IPS-15b (cell line): ENCODE measurements around the gene EIF2B4.
"Not testable (repeated sequence)": the region's sequence is repeated elsewhere in the genome, so short reads cannot be mapped to it uniquely, and the experiment has no call there.

Experiments
- H3K27me3 ChIP-seq: one replicate; pipeline ENCODE4 v1.6.1; 2013; ENCODE audit warnings: low read length; ENCODE audit not compliant: control insufficient read depth, insufficient read depth
- H3K36me3 ChIP-seq: one replicate; pipeline ENCODE4 v1.6.1; 2013; ENCODE audit warnings: low read length; ENCODE audit not compliant: control insufficient read depth, insufficient read depth
- H3K4me1 ChIP-seq: one replicate; pipeline ENCODE4 v1.6.1; 2013; ENCODE audit warnings: mild to moderate bottlenecking, low read length; ENCODE audit not compliant: control insufficient read depth, insufficient read depth
- H3K4me3 ChIP-seq: one replicate; pipeline ENCODE4 v1.5.1; 2013; ENCODE audit warnings: low read depth, low read length
- H3K9ac ChIP-seq: one replicate; pipeline ENCODE4 v1.6.1; 2013; ENCODE audit warnings: low read depth, mild to moderate bottlenecking, low read length
- H3K9me3 ChIP-seq: one replicate; pipeline ENCODE4 v1.6.1; 2013; ENCODE audit warnings: mild to moderate bottlenecking, low read length; ENCODE audit not compliant: control insufficient read depth, insufficient read depth

EIF2B4 gene

DNA sequence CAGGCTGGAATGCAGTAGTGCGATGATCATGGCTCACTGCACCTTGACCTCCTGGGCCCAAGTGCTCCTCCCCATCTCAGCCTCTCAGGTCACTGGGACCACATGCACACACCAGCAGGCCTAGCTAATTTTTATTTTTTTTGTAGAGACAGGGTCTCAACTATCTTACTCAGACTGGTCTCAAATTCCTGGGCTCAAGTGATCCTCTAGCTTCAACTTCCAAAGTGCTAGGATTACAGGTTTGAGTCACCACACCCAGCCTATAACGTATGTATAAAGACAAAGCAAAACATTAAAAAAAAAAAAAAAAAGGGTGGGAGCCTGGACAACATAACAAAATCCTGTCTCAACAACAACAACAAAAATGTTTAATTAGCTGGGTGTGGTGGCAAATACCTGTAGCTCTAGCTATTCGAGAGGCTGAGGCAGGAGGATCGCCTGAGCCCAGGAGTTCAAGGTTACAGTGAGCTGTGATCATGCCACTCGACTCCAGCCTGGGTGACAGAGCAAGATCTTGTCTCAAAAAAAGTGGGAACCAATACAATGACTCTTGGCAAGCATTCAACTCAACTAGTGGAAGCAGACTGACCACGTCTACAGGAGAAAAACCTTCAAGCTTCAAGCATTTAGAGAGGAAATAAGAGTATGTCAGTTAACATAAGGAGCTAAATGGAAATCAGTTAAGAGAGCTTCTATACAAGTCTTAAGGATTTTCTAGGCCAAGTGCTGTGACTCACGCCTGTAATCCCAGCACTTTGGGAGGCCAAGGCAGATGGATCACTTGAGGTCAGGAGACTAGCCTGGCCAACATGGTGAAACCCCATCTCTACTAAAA is 16.2 kb downstream of the EIF2B4 start:
- Histone ChIP-seq H3K36me3 (no peaks in the 10 kb centered on the region), H3K4me1 (peaks cover 5% of the 10 kb centered on the region), H3K4me3 (no peak overlapping the region), H3K9ac (no peak overlapping the region), H3K27me3 (no peaks in the 10 kb centered on the region), H3K9me3 (no peaks in the 10 kb centered on the region)

- not testable (repeated sequence) for H3K4me1 ChIP-seq, H3K4me3 ChIP-seq, H3K9ac ChIP-seq, H3K9me3 ChIP-seq, H3K27me3 ChIP-seq, H3K36me3 ChIP-seq
These were observed 16.8 kb downstream of the EIF2B4 start for GRCh38 chr2:27353386-27353761.

GRCh38 chr2:27351802-27352598 is 18.1 kb downstream of the EIF2B4 start:
- H3K36me3 ChIP-seq: no peaks in the 10 kb centered on the region

GRCh38 chr2:27350106-27350693 is 19.9 kb downstream of the EIF2B4 start:
- Histone ChIP-seq H3K4me3 (no peak overlapping the region), H3K9me3 (no peaks in the 10 kb centered on the region), H3K36me3 (no peaks in the 10 kb centered on the region), H3K9ac (no peak overlapping the region), H3K4me1 (peaks cover 5% of the 10 kb centered on the region), H3K27me3 (no peaks in the 10 kb centered on the region)

More at GRCh38 chr2:27351802-27352598, 18.1 kb downstream of the EIF2B4 start:
- H3K4me1 ChIP-seq: peaks cover 5% of the 10 kb centered on the region
- H3K4me3 ChIP-seq: no peak overlapping the region
- H3K27me3 ChIP-seq: no peaks in the 10 kb centered on the region
- H3K9ac ChIP-seq: no peak overlapping the region
- no peaks in the 10 kb centered on the region for H3K9me3 ChIP-seq

DNA sequence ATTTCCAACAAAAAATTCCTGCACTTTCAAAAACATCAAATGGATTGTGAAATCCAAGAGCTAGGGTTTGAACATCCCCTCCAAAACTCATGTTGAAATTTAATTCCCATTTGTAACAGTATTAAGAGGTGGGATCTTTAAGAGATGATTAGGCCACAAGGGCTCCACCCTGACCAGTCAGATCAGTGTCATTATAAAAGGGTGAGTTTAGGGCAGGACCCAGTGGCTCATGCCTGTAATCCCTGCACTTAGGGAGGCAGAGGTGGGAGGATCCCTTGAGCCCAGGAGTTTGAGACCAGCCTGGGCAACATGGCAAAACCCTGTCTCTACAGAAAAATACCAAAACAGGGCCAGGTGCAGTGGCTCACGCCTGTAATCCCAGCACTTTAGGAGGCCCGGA is 22.5 kb downstream of the EIF2B4 start:
- Histone ChIP-seq H3K9ac (no peak overlapping the region), H3K27me3 (no peaks in the 10 kb centered on the region), H3K4me1 (peaks cover 1% of the 10 kb centered on the region), H3K4me3 (no peak overlapping the region), H3K36me3 (peaks cover 3% of the 10 kb centered on the region), H3K9me3 (no peaks in the 10 kb centered on the region)

DNA sequence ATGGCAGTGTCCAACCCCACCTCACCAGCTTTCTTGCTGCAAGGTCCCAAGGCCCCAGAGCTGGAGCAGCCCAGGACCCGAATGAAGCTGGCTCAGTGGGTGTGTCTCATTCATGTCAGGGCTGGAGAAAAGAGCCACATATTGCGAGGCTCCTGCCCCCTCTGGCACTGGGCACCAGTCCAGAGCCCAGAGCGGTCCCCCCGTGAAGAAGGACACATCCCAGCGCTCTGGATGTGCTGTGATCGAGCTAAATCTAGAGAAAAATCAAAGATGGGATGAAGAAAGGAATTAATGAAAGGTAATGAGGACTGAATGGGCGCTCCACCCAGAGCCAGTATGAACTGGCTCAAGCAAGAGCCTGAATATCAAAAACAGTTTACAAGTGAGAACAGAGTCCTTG is 34.0 kb downstream of the EIF2B4 start:
- H3K36me3 ChIP-seq: peaks cover 50% of the 10 kb centered on the region
- no peak overlapping the region for H3K9ac ChIP-seq

DNA sequence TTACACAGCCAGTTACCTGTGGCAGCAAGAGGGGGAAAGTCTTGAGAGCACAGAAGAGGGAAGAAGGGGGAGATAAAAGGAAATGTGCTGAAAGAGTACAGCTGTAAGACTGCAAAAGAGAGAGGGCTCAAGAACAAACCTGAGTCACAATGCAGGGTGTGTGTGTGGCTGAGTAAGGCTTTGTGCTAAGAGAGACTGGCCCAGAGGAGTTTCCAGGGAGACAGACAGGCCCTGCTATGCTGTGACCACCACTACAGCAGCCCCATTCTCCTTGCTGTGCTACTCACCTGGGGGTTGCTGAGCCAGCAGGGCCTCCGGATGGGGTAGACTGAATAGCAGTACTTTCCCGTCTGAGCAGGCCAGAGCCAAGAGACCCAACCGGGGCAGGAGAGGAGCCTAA is 34.8 kb downstream of the EIF2B4 start:
- Histone ChIP-seq H3K9me3 (no peaks in the 10 kb centered on the region), H3K36me3 (peaks cover 50% of the 10 kb centered on the region), H3K4me1 (no peaks in the 10 kb centered on the region), H3K27me3 (no peaks in the 10 kb centered on the region), H3K9ac (no peak overlapping the region), H3K4me3 (no peak overlapping the region)

More for the DNA sequence above, 34.0 kb downstream of the EIF2B4 start:
- Histone ChIP-seq H3K9me3 (no peaks in the 10 kb centered on the region), H3K4me1 (no peaks in the 10 kb centered on the region), H3K27me3 (no peaks in the 10 kb centered on the region), H3K4me3 (no peak overlapping the region)

GRCh38 chr2:27324720-27325119 is 45.4 kb downstream of the EIF2B4 start:
- no peak overlapping the region for H3K4me3 ChIP-seq
- peaks cover 32% of the 10 kb centered on the region for H3K36me3 ChIP-seq
- no peaks in the 10 kb centered on the region for H3K9me3 ChIP-seq
- H3K4me1 ChIP-seq: peaks cover 10% of the 10 kb centered on the region
- H3K9ac ChIP-seq: no peak overlapping the region
- no peaks in the 10 kb centered on the region for H3K27me3 ChIP-seq

DNA sequence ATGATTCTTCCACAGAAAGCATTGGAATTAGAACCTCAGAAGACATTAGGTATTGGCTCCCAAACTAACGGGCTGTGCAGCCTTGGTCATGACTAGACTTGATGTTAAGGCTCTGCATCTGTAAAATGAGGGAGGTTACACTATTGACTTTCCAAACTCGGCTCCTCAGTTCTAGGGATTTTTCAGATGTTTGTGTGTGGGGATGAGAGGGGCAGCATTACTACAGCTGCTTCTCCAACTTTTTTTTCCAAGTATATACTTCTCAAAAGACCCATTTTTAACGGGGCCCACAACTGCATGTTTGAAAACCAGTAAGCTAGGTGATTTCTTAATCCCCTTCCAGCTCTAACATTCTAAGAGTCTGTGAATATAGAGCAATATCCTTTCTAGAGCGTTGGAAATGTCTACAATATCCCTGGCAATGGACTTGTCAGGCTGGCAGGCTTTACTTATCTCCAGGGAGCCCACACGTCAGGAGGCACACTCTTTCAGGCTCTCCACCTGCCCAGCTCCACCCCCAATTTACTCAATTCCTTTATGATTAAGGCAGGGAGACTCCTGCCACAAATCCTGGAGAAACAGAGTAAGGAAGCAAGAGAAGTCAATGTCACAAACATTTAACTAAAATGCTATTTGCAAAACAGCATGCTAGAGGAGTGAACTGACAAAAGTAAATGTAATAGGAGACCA is 46.4 kb downstream of the EIF2B4 start:
- Histone ChIP-seq H3K27me3 (no peaks in the 10 kb centered on the region), H3K9me3 (no peaks in the 10 kb centered on the region), H3K9ac (peak overlapping the region; percentile 98), H3K4me3 (peak overlapping the region; percentile 99), H3K36me3 (peaks cover 23% of the 10 kb centered on the region), H3K4me1 (peaks cover 10% of the 10 kb centered on the region)

GRCh38 chr2:27322766-27323595 is 47.2 kb downstream of the EIF2B4 start, which contains the start of gene MPV17:
Gene MPV17, minus strand, starts transcription at chr2:27323097. Its CDS starts 580 bp downstream, at chr2:27322517.
- Histone ChIP-seq H3K9ac (peak within 1 kb of the TSS; percentile 98), H3K9me3 (no peaks in the 10 kb centered on the region), H3K36me3 (peaks cover 16% of the 10 kb centered on the region), H3K4me3 (peak within 1 kb of the TSS; percentile 99), H3K4me1 (peaks cover 10% of the 10 kb centered on the region), H3K27me3 (no peaks in the 10 kb centered on the region)
